ENCODE measurements around the gene DYSF.

DYSF gene

GRCh38 chr2:71715241-71715750, 261.9 kb downstream of the DYSF start:
- DNase-seq = no peak

- DNase-seq = no peak
Observed at GRCh38 chr2:71715951-71716696, 262.8 kb downstream of the DYSF start.

- DNase-seq = no peak
Observed at GRCh38 chr2:71716697-71717624, 263.6 kb downstream of the DYSF start.

- DNase-seq = no peak
Observed at GRCh38 chr2:71718686-71719085, 265.3 kb downstream of the DYSF start.

DNA sequence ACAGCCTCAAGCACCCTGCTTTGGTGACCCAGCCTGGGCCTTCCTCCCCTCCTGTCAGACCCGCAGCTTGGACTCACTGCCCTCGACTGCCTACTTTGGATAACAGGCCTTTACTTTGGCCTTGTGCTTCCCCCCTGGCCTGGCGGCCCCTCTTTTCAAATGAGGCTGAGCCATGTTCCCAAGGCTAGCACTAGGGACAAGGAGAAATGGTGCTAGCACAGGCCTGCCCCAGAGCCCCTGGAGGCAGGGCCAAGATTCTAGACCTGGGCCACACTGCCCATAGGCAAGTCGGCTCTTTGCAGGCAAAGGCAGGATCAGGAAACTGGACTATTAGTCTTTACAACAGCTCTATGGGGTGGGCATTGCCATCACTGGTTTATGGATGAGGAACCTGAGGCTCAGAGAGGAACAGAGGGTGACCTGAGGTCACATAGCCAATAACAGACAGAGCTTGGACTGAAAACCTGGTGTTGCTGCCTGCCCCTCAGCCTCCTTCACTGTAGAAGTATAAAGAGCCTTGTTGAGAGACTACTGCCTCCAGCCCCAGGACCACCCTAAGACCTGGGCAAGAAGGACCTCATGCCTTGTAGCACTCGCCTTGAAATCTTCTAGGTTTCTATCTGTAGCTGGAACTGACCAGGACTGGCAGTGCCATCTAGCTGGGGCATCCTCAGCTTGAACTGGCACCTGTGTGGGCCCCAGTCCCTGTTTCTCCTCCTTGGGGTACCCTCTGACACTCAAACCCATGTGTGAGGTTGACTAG, 266.3 kb downstream of the DYSF start:
- no peak for DNase-seq

- DNase-seq = no peak
Observed at GRCh38 chr2:71720283-71720560, 266.9 kb downstream of the DYSF start.

DNA sequence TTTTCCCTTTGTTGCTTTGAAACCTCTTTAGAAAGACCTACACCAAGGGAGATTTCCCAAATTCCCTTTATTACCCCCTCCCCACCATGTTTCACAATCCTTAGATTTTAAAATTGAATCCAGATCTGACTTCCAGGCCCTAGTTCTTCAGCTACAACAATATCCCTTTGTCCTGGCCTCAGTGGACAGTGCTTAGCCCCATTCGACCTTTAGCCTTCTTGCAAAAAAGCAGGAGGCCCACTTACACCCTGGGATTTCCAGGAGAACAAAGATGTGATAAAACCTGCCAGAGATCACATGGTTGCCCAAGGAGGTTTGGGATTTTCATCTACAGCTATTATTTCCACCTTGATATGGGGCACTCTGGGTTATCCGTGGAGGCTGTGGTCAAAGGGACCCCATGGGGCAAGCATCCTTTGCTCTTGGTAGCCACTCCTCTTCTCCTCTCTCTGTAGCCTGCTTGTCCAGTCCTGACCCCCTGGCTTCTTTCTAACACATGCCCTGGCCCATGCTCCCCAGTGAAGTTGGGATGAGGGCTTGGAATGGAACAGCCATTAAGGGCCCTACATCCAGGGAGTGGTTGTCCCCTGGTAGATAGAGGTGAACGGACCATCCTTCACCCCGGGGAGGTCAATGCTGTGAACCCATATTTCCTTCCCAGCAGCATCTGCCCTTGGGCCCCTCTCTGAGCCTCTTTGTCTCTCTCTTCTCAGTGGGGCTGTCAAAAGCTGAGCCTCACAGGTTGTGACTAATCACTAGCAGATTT, 267.4 kb downstream of the DYSF start:
- no peak for DNase-seq

DNA sequence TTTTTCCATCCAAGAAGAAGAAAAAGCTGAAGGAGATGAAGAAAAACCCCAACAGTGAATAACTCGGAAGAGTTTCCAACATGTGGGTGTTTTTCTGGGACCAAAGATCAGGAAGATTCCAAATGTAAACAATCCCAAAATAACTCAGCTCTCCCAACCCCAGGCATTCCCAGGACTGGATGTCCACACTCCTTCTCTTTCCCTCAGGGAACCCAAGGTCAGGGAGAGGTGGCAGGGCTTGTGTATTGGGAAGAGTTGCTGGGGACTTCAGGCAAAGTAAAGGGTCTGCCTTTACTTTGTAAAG, 268.0 kb downstream of the DYSF start:
- no peak for DNase-seq

DNA sequence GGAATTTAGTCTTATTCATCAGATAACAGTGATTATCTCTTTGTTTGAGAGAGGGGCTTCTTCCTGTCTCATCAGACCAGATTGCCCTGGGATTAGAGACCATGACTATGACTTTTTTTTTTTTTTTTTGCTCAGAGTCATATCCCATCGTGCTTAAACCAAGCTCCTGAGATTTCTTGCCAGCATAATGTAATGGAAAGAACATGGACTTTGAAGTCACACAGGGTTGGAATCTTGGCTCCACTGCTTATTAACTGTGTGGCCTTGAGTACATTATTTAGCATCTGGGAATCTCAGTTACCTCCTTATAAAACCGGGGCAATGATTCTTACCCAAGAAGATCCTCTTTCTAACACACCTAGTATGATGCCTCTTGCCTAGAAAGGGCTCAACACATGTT, 268.3 kb downstream of the DYSF start:
- DNase-seq = no peak

GRCh38 chr2:71722286-71722685, 268.9 kb downstream of the DYSF start:
- no peak for DNase-seq

GRCh38 chr2:71724793-71725192, 271.4 kb downstream of the DYSF start:
- no peak for DNase-seq

- DNase-seq = no peak
Observed at GRCh38 chr2:71725836-71726235, 272.5 kb downstream of the DYSF start.

- no peak for DNase-seq
Observed at GRCh38 chr2:71727562-71727961, 274.2 kb downstream of the DYSF start.

- DNase-seq = no peak
Observed at GRCh38 chr2:71728036-71728435, 274.7 kb downstream of the DYSF start.

GRCh38 chr2:71730785-71731383, 277.5 kb downstream of the DYSF start:
- DNase-seq = no peak

DNA sequence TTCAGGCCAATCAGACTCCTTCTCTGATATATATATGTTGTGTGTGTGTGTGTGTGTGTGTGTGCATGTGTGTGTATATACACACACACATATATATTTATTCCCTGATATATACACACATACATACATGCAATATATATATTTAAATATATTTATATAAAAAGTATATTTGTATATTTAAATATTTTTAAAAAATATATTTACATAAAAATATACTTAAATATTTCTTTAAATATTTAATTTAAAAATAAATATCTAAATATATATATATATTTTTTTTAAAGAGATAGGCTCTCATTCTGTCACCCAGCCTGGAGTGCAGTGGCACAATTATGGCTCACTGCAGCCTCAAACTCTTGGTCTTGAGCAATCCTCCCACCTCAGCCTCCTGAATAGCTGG, 281.3 kb downstream of the DYSF start:
- DNase-seq = no peak

GRCh38 chr2:71735676-71736075, 282.3 kb downstream of the DYSF start:
- no peak for DNase-seq

Data from GF-D8 (cell line).